Liver (tissue), 9 donors: Measurements from ENCODE around the gene OCA2. TPM values are rescaled to one million over a fixed set of nuclear protein-coding genes. Genes with fewer than 3 reads are reported as not detected.

ENCODE experiments used
- DNase-seq: peaks from one replicate; pipeline ENCODE4 v3.0.0-alpha.2; 2017; ENCODE audit warnings: low spot score
- H3K27ac ChIP-seq, 2 donors: one replicate each; pipeline ENCODE4 v1.7.0; 2013; ENCODE audit warnings: inconsistent platforms in 2 of 2, low read length in 2 of 2, control low read depth in 1 of 2, low read depth in 1 of 2, mild to moderate bottlenecking in 1 of 2
- H3K27me3 ChIP-seq, 4 donors: one replicate each; pipeline versions ENCODE4 v1.6.1 to v1.7.0; 2013; ENCODE audit warnings: low read length in 3 of 4, inconsistent platforms in 1 of 4, mild to moderate bottlenecking in 1 of 4, moderate library complexity in 1 of 4; ENCODE audit not compliant: control insufficient read depth in 4 of 4, insufficient read depth in 4 of 4
- H3K36me3 ChIP-seq, 4 donors: one replicate each; pipeline versions ENCODE4 v1.6.1 to v1.7.0; 2013; ENCODE audit warnings: low read length in 3 of 4, mild to moderate bottlenecking in 3 of 4, low read depth in 1 of 4, moderate library complexity in 1 of 4; ENCODE audit not compliant: control insufficient read depth in 4 of 4, insufficient read depth in 3 of 4
- H3K4me1 ChIP-seq, 4 donors: one replicate each; pipeline versions ENCODE4 v1.6.1 to v1.7.0; 2013; ENCODE audit warnings: low read length in 3 of 4, mild to moderate bottlenecking in 3 of 4, moderate library complexity in 1 of 4; ENCODE audit not compliant: control insufficient read depth in 4 of 4, insufficient read depth in 4 of 4
- H3K4me3 ChIP-seq, 3 donors: one replicate each; pipeline versions ENCODE4 v1.6.1 to v1.7.0; 2013; ENCODE audit warnings: low read length in 3 of 3, control low read depth in 1 of 3, low read depth in 1 of 3, mild to moderate bottlenecking in 1 of 3
- H3K9ac ChIP-seq, 2 donors: one replicate each; pipeline ENCODE4 v1.7.0; 2013; ENCODE audit warnings: low read length in 2 of 2, mild to moderate bottlenecking in 2 of 2, moderate library complexity in 2 of 2, control low read depth in 1 of 2, low read depth in 1 of 2
- H3K9me3 ChIP-seq, 4 donors: one replicate each; pipeline versions ENCODE4 v1.6.1 to v1.7.0; 2013; ENCODE audit warnings: low read length in 3 of 4; ENCODE audit not compliant: control insufficient read depth in 4 of 4
- ATF3 ChIP-seq: IDR thresholded peaks from 2 replicates; pipeline ENCODE4 v1.6.1; 2016; ENCODE audit warnings: antibody characterized with exemption
- CTCF ChIP-seq: fragments of 150-350 bp; IDR thresholded peaks from 2 replicates; pipeline ENCODE4 v1.5.1; 2017; ENCODE audit warnings: improper control_type of control experiment, low read depth, low read length; ENCODE audit not compliant: missing input control
- FOXA1 ChIP-seq: IDR thresholded peaks from 2 replicates; pipeline ENCODE4 v1.6.1; 2016; ENCODE audit warnings: antibody characterized with exemption
- FOXA2 ChIP-seq: IDR thresholded peaks from 2 replicates; pipeline ENCODE4 v1.6.1; 2016; ENCODE audit warnings: antibody characterized with exemption
- GABPA ChIP-seq, 2 donors: IDR thresholded peaks in 1 of 2; conservative IDR thresholded peaks in 1 of 2; 2 replicates each; pipeline ENCODE4 v1.6.1; 2016; ENCODE audit warnings: antibody characterized with exemption in 2 of 2, mild to moderate bottlenecking in 1 of 2, moderate library complexity in 1 of 2
- JUND ChIP-seq, 2 donors: IDR thresholded peaks; 2 replicates each; pipeline ENCODE4 v1.6.1; 2016; ENCODE audit warnings: antibody characterized with exemption in 2 of 2
- MAX ChIP-seq: IDR thresholded peaks from 2 replicates; pipeline ENCODE4 v1.6.1; 2016; ENCODE audit warnings: antibody characterized with exemption
- NR2F2 ChIP-seq: IDR thresholded peaks from 2 replicates; pipeline ENCODE4 v1.6.1; 2016; ENCODE audit warnings: antibody characterized with exemption
- RAD21 ChIP-seq, 2 donors: IDR thresholded peaks; 2 replicates each; pipeline ENCODE4 v1.6.1; 2016; ENCODE audit warnings: antibody characterized with exemption in 2 of 2, mild to moderate bottlenecking in 2 of 2
- REST ChIP-seq: IDR thresholded peaks from 2 replicates; pipeline ENCODE4 v1.6.1; 2016; ENCODE audit warnings: antibody characterized with exemption, mild to moderate bottlenecking
- TAF1 ChIP-seq: conservative IDR thresholded peaks from 2 replicates; pipeline ENCODE4 v1.6.1; 2016; ENCODE audit warnings: antibody characterized with exemption, mild to moderate bottlenecking
- YY1 ChIP-seq: IDR thresholded peaks from 2 replicates; pipeline ENCODE4 v1.6.1; 2016; ENCODE audit warnings: antibody characterized with exemption, mild to moderate bottlenecking
- ZBTB33 ChIP-seq: IDR thresholded peaks from 2 replicates; pipeline ENCODE4 v1.6.1; 2016; ENCODE audit warnings: antibody characterized with exemption
- WGBS: extraction: QIAGEN DNeasy Blood & Tissue Kit; methylation state at CpG from one replicate; pipeline ENCODE4 v1.1.7; 2013; 5-methylcytosine and 5-hydroxymethylcytosine counted together
- polyA plus RNA-seq, 2 donors: library from polyadenylated mRNA; stranded (reverse) in 1 of 2; unstranded in 1 of 2; fragments of 200-250 nt in 1 of 2; fragments of >200 nt in 1 of 2; fragmentation: Nextera tagmentation in 1 of 2; extraction: Ambion mirVana in 1 of 2; gene quantifications; one replicate each; pipeline versions ENCODE4 v1.2.1 to v1.2.3, GENCODE V29; 2013 to 2015
- total RNA-seq, 2 donors: library from RNA; depleted of rRNA; stranded (reverse); fragments of >200 nt; gene quantifications; one replicate each; pipeline ENCODE4 v1.2.3, GENCODE V29; 2014
- donor health status: healthy.
- donor health status: healthy.
- donor health status: healthy.
- donor health status: healthy.
- donor health status: healthy.

OCA2 gene
- total and polyA plus RNA-seq, 4 donors, result 0.02 to 0.56 (median 0.15) TPM

- no peak overlapping the region for H3K9ac ChIP-seq
- no peak for DNase-seq
- no peaks in the 10 kb centered on the region for H3K9me3 ChIP-seq
- no peak overlapping the region for H3K27ac ChIP-seq
- no peaks in the 10 kb centered on the region for H3K36me3 ChIP-seq
- WGBS, result 83% methylated on average over 8 of the region's 8 CpGs
- no peaks in the 10 kb centered on the region for H3K27me3 ChIP-seq
- no peak for TF ChIP-seq CTCF
- no peak for TF ChIP-seq MAX
- no peak for TF ChIP-seq NR2F2
- no peak for TF ChIP-seq FOXA2
- no peak for TF ChIP-seq REST
- no peak for TF ChIP-seq JUND (IDR thresholded peaks at IDR 0.05)
- no peak for TF ChIP-seq ZBTB33
- peaks cover 0 to 11% (median 6%) of the 10 kb centered on the region in 4 donors for H3K4me1 ChIP-seq
- no peak overlapping the region for H3K4me3 ChIP-seq
Measured at GRCh38 chr15:28080386-28080785, 18.7 kb downstream of the OCA2 start.

- Histone ChIP-seq H3K4me1 (peaks cover 0 to 11% (median 6%) of the 10 kb centered on the region in 4 donors), H3K4me3 (no peak overlapping the region), H3K27ac (no peak overlapping the region), H3K9ac (no peak overlapping the region), H3K9me3 (no peaks in the 10 kb centered on the region), H3K36me3 (no peaks in the 10 kb centered on the region), H3K27me3 (no peaks in the 10 kb centered on the region)
- WGBS, result 93% methylated on average over 9 of the region's 9 CpGs
- DNase-seq, result no peak
- no peak for TF ChIP-seq ZBTB33
- no peak for TF ChIP-seq GABPA (IDR thresholded peaks at IDR 0.05 in 1 of 2, conservative IDR thresholded peaks at IDR 0.05 in 1 of 2)
- TF ChIP-seq JUND (IDR thresholded peaks at IDR 0.05), result no peak
- TF ChIP-seq CTCF, result no peak
- no peak for TF ChIP-seq RAD21 (IDR thresholded peaks at IDR 0.05)
- no peak for TF ChIP-seq YY1
- TF ChIP-seq MAX, result no peak
- TF ChIP-seq TAF1, result no peak
- no peak for TF ChIP-seq FOXA1
- no peak for TF ChIP-seq REST
- TF ChIP-seq ATF3, result no peak
Measured at GRCh38 chr15:28079313-28079969, 19.7 kb downstream of the OCA2 start.
